Measurements from ENCODE around the gene TNFSF10.
"Not testable (repeated sequence)": the region's sequence is repeated elsewhere in the genome, so short reads cannot be mapped to it uniquely, and the experiment has no call there.

Gene TNFSF10

GRCh38 chr3:172522871-172523818 lies at the start of gene TNFSF10:
Gene TNFSF10 (minus strand): TSS chr3:172523430. CDS start chr3:172523384, 46 bp downstream.
- H3K4me1 Mint-ChIP-seq, result peaks cover 26 to 44% of the 10 kb centered on the region in 2 donors
- H3K27me3 Mint-ChIP-seq, result no peaks in the 10 kb centered on the region
- H3K4me3 Mint-ChIP-seq, result peak within 1 kb of the TSS; percentile 89 to 90
- peak within 1 kb of the TSS; percentile 94 for H3K27ac Mint-ChIP-seq
- DNase-seq (peak; percentile 62), ATAC-seq (replicated peaks) (peak; percentile 91 to 94)
- H3K9me3 Mint-ChIP-seq, result no peaks in the 10 kb centered on the region
- H3K36me3 Mint-ChIP-seq, result no peaks in the 10 kb centered on the region

- DNase-seq (no peak), ATAC-seq (replicated peaks) (no peak)
- Mint-ChIP-seq H3K27me3 (no peaks in the 10 kb centered on the region), H3K4me1 (peaks cover 6 to 7% of the 10 kb centered on the region in 2 donors), H3K27ac (no peak overlapping the region), H3K9me3 (peaks cover 4 to 9% of the 10 kb centered on the region in 2 donors), H3K36me3 (no peaks in the 10 kb centered on the region), H3K4me3 (no peak overlapping the region)
Measured at GRCh38 chr3:172569128-172570008, 46.1 kb upstream of the TNFSF10 start.

- H3K27ac Mint-ChIP-seq, result no peak overlapping the region
- H3K9me3 Mint-ChIP-seq, result peaks cover 4 to 9% of the 10 kb centered on the region in 2 donors
- DNase-seq (no peak), ATAC-seq (replicated peaks) (no peak)
- peaks cover 6 to 7% of the 10 kb centered on the region in 2 donors for H3K4me1 Mint-ChIP-seq
- no peak overlapping the region for H3K4me3 Mint-ChIP-seq
- no peaks in the 10 kb centered on the region for H3K27me3 Mint-ChIP-seq
- no peaks in the 10 kb centered on the region for H3K36me3 Mint-ChIP-seq
Measured at GRCh38 chr3:172568701-172569100, 45.5 kb upstream of the TNFSF10 start.

- DNase-seq; H3K9me3 Mint-ChIP-seq; H3K27me3 Mint-ChIP-seq; H3K4me3 Mint-ChIP-seq; H3K27ac Mint-ChIP-seq; ATAC-seq (replicated peaks); H3K36me3 Mint-ChIP-seq: not testable (repeated sequence)
- peaks cover 8 to 23% of the 10 kb centered on the region in 2 donors for H3K4me1 Mint-ChIP-seq
Measured at GRCh38 chr3:172566785-172567184, 43.6 kb upstream of the TNFSF10 start.

GRCh38 chr3:172564499-172564898 lies 41.3 kb upstream of the TNFSF10 start:
- H3K4me3 Mint-ChIP-seq, result no peak overlapping the region
- H3K27me3 Mint-ChIP-seq, result no peaks in the 10 kb centered on the region
- peaks cover 8 to 24% of the 10 kb centered on the region in 2 donors for H3K4me1 Mint-ChIP-seq
- DNase-seq, result no peak
- ATAC-seq (replicated peaks), result peak in 1 of 2 donors; percentile 25
- no peaks in the 10 kb centered on the region for H3K36me3 Mint-ChIP-seq
- peaks cover 0 to 2% of the 10 kb centered on the region in 2 donors for H3K9me3 Mint-ChIP-seq
- no peak overlapping the region for H3K27ac Mint-ChIP-seq

- Mint-ChIP-seq H3K9me3 (no peaks in the 10 kb centered on the region), H3K36me3 (no peaks in the 10 kb centered on the region), H3K4me3 (peak overlapping the region in 1 of 2 donors; percentile 35), H3K4me1 (peaks cover 5 to 18% of the 10 kb centered on the region in 2 donors), H3K27ac (peak overlapping the region; percentile 4), H3K27me3 (peaks cover 0 to 6% of the 10 kb centered on the region in 2 donors)
- no peak for DNase-seq
- peak; percentile 38 to 62 for ATAC-seq (replicated peaks)
Measured at GRCh38 chr3:172562871-172563865, 39.9 kb upstream of the TNFSF10 start.

- peak overlapping the region in 1 of 2 donors; percentile 44 for H3K4me3 Mint-ChIP-seq
- no peaks in the 10 kb centered on the region for H3K36me3 Mint-ChIP-seq
- ATAC-seq (replicated peaks) (peak; percentile 46 to 48), DNase-seq (no peak)
- H3K4me1 Mint-ChIP-seq, result peaks cover 5 to 18% of the 10 kb centered on the region in 2 donors
- peak overlapping the region; percentile 7 for H3K27ac Mint-ChIP-seq
- peaks cover 0 to 6% of the 10 kb centered on the region in 2 donors for H3K27me3 Mint-ChIP-seq
- H3K9me3 Mint-ChIP-seq, result no peaks in the 10 kb centered on the region
Measured at GRCh38 chr3:172561897-172562640, 38.8 kb upstream of the TNFSF10 start.

- Mint-ChIP-seq H3K9me3 (no peaks in the 10 kb centered on the region), H3K27me3 (peaks cover 0 to 6% of the 10 kb centered on the region in 2 donors), H3K4me1 (peaks cover 5 to 18% of the 10 kb centered on the region in 2 donors), H3K4me3 (no peak overlapping the region), H3K27ac (no peak overlapping the region), H3K36me3 (no peaks in the 10 kb centered on the region)
- ATAC-seq (replicated peaks) (no peak), DNase-seq (no peak)
Measured at GRCh38 chr3:172560586-172560985, 37.4 kb upstream of the TNFSF10 start.

GRCh38 chr3:172560026-172560425 lies 36.8 kb upstream of the TNFSF10 start:
- peaks cover 0 to 6% of the 10 kb centered on the region in 2 donors for H3K27me3 Mint-ChIP-seq
- DNase-seq (no peak), ATAC-seq (replicated peaks) (no peak)
- no peaks in the 10 kb centered on the region for H3K9me3 Mint-ChIP-seq
- H3K4me3 Mint-ChIP-seq, result no peak overlapping the region
- no peaks in the 10 kb centered on the region for H3K36me3 Mint-ChIP-seq
- peaks cover 5 to 18% of the 10 kb centered on the region in 2 donors for H3K4me1 Mint-ChIP-seq
- H3K27ac Mint-ChIP-seq, result no peak overlapping the region

GRCh38 chr3:172559020-172559419 lies 35.8 kb upstream of the TNFSF10 start:
- peaks cover 0 to 6% of the 10 kb centered on the region in 2 donors for H3K27me3 Mint-ChIP-seq
- H3K4me1 Mint-ChIP-seq, result peaks cover 2 to 18% of the 10 kb centered on the region in 2 donors
- H3K9me3 Mint-ChIP-seq, result no peaks in the 10 kb centered on the region
- H3K4me3 Mint-ChIP-seq, result no peak overlapping the region
- H3K36me3 Mint-ChIP-seq, result no peaks in the 10 kb centered on the region
- no peak for ATAC-seq (replicated peaks)
- no peak overlapping the region for H3K27ac Mint-ChIP-seq
- DNase-seq, result no peak

GRCh38 chr3:172557515-172558220 lies 34.4 kb upstream of the TNFSF10 start:
- Mint-ChIP-seq H3K4me1 (peaks cover under 1 to 10% of the 10 kb centered on the region in 2 donors), H3K4me3 (no peak overlapping the region), H3K9me3 (no peaks in the 10 kb centered on the region), H3K27ac (no peak overlapping the region), H3K36me3 (no peaks in the 10 kb centered on the region), H3K27me3 (peaks cover 0 to 6% of the 10 kb centered on the region in 2 donors)
- DNase-seq (no peak), ATAC-seq (replicated peaks) (peak in 1 of 2 donors; percentile 33)

- Mint-ChIP-seq H3K4me3 (no peak overlapping the region), H3K27ac (no peak overlapping the region), H3K27me3 (peaks cover 0 to under 1% of the 10 kb centered on the region in 2 donors), H3K4me1 (no peaks in the 10 kb centered on the region), H3K9me3 (no peaks in the 10 kb centered on the region), H3K36me3 (no peaks in the 10 kb centered on the region)
- ATAC-seq (replicated peaks) (no peak), DNase-seq (no peak)
Measured at GRCh38 chr3:172553526-172554252, 30.5 kb upstream of the TNFSF10 start.

All from stimulated activated naive B cell treated with anti-CD40 and anti-IgM and Interleukin-4, amounts not matched to agents 10 μg/mL and 1 μg/mL and 100 μg/mL, for 72 hours (primary cell).